ENCODE data around the gene PTN.

PTN gene

GRCh38 chr7:137302081-137302480 lies 41.5 kb downstream of the PTN start:
- H3K27me3 ChIP-seq (ENCODE audit: insufficient read depth, low read depth), result no peaks in the 10 kb centered on the region
- H4K20me1 ChIP-seq (ENCODE audit: insufficient read depth), result no peaks in the 10 kb centered on the region
- no peaks in the 10 kb centered on the region for H3K4me1 ChIP-seq (ENCODE audit: low read depth, poor library complexity, severe bottlenecking)
- no peak overlapping the region for H3K4me2 ChIP-seq
- no peak overlapping the region for H3K9ac ChIP-seq
- no peaks in the 10 kb centered on the region for H3K36me3 ChIP-seq (ENCODE audit: insufficient read depth)
- no peak overlapping the region for H2AFZ ChIP-seq (ENCODE audit: low read depth)
- no peak overlapping the region for H3K27ac ChIP-seq
- no peak overlapping the region for H3K4me3 ChIP-seq (IDR thresholded peaks at IDR 0.05; ENCODE audit: insufficient read depth, low read depth, low read length)
- no peaks in the 10 kb centered on the region for H3K79me2 ChIP-seq (ENCODE audit: insufficient read depth, low read depth)
- no peak for TF ChIP-seq CTCF (conservative IDR thresholded peaks at IDR 0.05; ENCODE audit: low read depth, low read length)

- no peak overlapping the region for H3K27ac ChIP-seq
- no peak for TF ChIP-seq CTCF (conservative IDR thresholded peaks at IDR 0.05; ENCODE audit: low read depth, low read length)
- no peak overlapping the region for H2AFZ ChIP-seq (ENCODE audit: low read depth)
- H3K36me3 ChIP-seq (ENCODE audit: insufficient read depth), result no peaks in the 10 kb centered on the region
- H3K4me3 ChIP-seq (IDR thresholded peaks at IDR 0.05; ENCODE audit: insufficient read depth, low read depth, low read length), result no peak overlapping the region
- H3K9ac ChIP-seq, result no peak overlapping the region
- no peaks in the 10 kb centered on the region for H3K27me3 ChIP-seq (ENCODE audit: insufficient read depth, low read depth)
- no peaks in the 10 kb centered on the region for H3K79me2 ChIP-seq (ENCODE audit: insufficient read depth, low read depth)
- no peak overlapping the region for H3K4me2 ChIP-seq
- H4K20me1 ChIP-seq (ENCODE audit: insufficient read depth), result no peaks in the 10 kb centered on the region
- no peaks in the 10 kb centered on the region for H3K4me1 ChIP-seq (ENCODE audit: low read depth, poor library complexity, severe bottlenecking)
Observed at GRCh38 chr7:137298464-137298794, 45.1 kb downstream of the PTN start.

GRCh38 chr7:137297551-137298463 lies 45.7 kb downstream of the PTN start:
- no peak overlapping the region for H3K9ac ChIP-seq
- no peak overlapping the region for H2AFZ ChIP-seq (ENCODE audit: low read depth)
- no peak overlapping the region for H3K4me3 ChIP-seq (IDR thresholded peaks at IDR 0.05; ENCODE audit: insufficient read depth, low read depth, low read length)
- no peak overlapping the region for H3K4me2 ChIP-seq
- no peak overlapping the region for H3K27ac ChIP-seq
- no peaks in the 10 kb centered on the region for H3K36me3 ChIP-seq (ENCODE audit: insufficient read depth)
- H3K27me3 ChIP-seq (ENCODE audit: insufficient read depth, low read depth), result no peaks in the 10 kb centered on the region
- TF ChIP-seq CTCF (conservative IDR thresholded peaks at IDR 0.05; ENCODE audit: low read depth, low read length), result no peak
- no peaks in the 10 kb centered on the region for H4K20me1 ChIP-seq (ENCODE audit: insufficient read depth)
- H3K4me1 ChIP-seq (ENCODE audit: low read depth, poor library complexity, severe bottlenecking), result no peaks in the 10 kb centered on the region
- no peaks in the 10 kb centered on the region for H3K79me2 ChIP-seq (ENCODE audit: insufficient read depth, low read depth)

GRCh38 chr7:137296576-137296975 lies 47.0 kb downstream of the PTN start:
- H3K4me3 ChIP-seq (IDR thresholded peaks at IDR 0.05; ENCODE audit: insufficient read depth, low read depth, low read length), result no peak overlapping the region
- H3K27me3 ChIP-seq (ENCODE audit: insufficient read depth, low read depth), result no peaks in the 10 kb centered on the region
- no peak overlapping the region for H3K9ac ChIP-seq
- TF ChIP-seq CTCF (conservative IDR thresholded peaks at IDR 0.05; ENCODE audit: low read depth, low read length), result no peak
- no peaks in the 10 kb centered on the region for H3K4me1 ChIP-seq (ENCODE audit: low read depth, poor library complexity, severe bottlenecking)
- H4K20me1 ChIP-seq (ENCODE audit: insufficient read depth), result no peaks in the 10 kb centered on the region
- no peaks in the 10 kb centered on the region for H3K79me2 ChIP-seq (ENCODE audit: insufficient read depth, low read depth)
- H3K27ac ChIP-seq, result no peak overlapping the region
- no peak overlapping the region for H3K4me2 ChIP-seq
- H2AFZ ChIP-seq (ENCODE audit: low read depth), result no peak overlapping the region
- no peaks in the 10 kb centered on the region for H3K36me3 ChIP-seq (ENCODE audit: insufficient read depth)

All from KMS-11 (cell line).